ENCODE measurements around the gene ENPP1.

Gene ENPP1

DNA sequence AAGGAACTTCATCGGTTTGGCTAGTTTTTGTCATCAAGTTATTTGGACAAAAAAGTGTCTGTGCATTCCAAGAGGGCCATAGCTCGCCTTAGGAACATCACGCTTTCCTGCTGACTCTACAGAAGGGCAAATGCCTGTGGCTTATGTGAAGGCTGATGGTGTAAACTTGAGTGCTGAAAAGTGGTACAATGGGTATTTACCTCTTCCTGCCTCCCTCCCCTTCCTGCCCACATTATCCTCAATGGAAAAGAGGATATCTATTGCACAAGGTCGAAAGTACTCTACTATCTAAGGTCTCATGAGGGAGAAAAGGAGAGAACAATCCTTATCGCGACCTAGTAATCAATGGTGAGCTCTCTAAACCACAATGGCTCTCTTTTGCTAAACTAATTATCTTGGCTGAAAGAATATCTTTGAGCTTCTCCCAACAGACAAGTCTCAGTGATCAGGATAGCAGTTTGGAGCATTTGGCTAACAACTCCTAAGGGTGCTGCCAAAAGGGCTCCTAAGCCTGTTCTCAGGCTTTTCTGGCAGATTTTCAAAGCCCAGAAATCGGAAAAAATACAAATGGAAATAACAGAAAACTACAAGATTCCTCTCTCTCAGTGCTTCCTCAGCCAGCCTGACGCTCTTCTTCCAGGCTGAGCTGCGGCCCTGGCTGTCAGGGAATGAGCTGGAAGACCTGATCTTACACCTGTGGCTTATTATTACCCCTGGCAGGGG, 42.6 kb upstream of the ENPP1 start:
- Histone ChIP-seq H3K9me3 (ENCODE audit: control insufficient read depth, insufficient read depth, low read length) (no peaks in the 10 kb centered on the region), H3K36me3 (ENCODE audit: control insufficient read depth, low read length) (no peaks in the 10 kb centered on the region), H3K27me3 (ENCODE audit: control insufficient read depth, low read length) (no peaks in the 10 kb centered on the region), H3K4me1 (ENCODE audit: control insufficient read depth, low read length) (no peaks in the 10 kb centered on the region), H3K9me2 (replicated peaks; ENCODE audit: control insufficient read depth, low read length) (no peaks in the 10 kb centered on the region), H4K20me1 (ENCODE audit: control insufficient read depth, insufficient read depth, low read depth, low read length) (no peaks in the 10 kb centered on the region), H3K27ac (ENCODE audit: low read depth, low read length) (no peak overlapping the region), H3K4me3 (ENCODE audit: low read length) (no peak overlapping the region), H3K4me2 (ENCODE audit: low read length) (no peak overlapping the region), H3F3A (ENCODE audit: control insufficient read depth, insufficient read depth) (no peaks in the 10 kb centered on the region), H3K79me2 (ENCODE audit: control insufficient read depth, low read length) (no peaks in the 10 kb centered on the region)
- TF ChIP-seq EZH2phosphoT487 (IDR thresholded peaks at IDR 0.05; ENCODE audit: borderline replicate concordance, low read length), result no peak
- TF ChIP-seq, protein P1, sequence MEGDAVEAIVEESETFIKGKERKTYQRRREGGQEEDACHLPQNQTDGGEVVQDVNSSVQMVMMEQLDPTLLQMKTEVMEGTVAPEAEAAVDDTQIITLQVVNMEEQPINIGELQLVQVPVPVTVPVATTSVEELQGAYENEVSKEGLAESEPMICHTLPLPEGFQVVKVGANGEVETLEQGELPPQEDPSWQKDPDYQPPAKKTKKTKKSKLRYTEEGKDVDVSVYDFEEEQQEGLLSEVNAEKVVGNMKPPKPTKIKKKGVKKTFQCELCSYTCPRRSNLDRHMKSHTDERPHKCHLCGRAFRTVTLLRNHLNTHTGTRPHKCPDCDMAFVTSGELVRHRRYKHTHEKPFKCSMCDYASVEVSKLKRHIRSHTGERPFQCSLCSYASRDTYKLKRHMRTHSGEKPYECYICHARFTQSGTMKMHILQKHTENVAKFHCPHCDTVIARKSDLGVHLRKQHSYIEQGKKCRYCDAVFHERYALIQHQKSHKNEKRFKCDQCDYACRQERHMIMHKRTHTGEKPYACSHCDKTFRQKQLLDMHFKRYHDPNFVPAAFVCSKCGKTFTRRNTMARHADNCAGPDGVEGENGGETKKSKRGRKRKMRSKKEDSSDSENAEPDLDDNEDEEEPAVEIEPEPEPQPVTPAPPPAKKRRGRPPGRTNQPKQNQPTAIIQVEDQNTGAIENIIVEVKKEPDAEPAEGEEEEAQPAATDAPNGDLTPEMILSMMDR (IDR thresholded peaks at IDR 0.05; ENCODE audit: low read depth, low read length, poor library complexity, severe bottlenecking), result no peak

DNA sequence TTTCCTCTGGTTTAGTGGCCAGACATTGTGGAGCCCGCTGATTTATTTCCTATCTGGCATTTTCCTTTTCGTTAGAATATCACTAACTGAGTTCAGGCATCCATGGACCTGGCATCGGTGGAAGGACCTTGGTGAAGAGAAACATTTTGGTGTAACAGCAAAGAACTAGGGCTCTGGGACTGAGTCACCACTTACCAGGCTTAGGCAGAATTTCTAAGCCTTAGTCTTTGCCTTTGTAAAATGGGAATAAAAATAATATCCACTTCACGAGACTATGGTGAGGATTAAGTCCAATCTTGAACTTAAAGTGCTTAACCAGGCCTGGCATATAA, 42.0 kb upstream of the ENPP1 start:
- H3K4me1 ChIP-seq (ENCODE audit: control insufficient read depth, low read length), result no peaks in the 10 kb centered on the region
- no peaks in the 10 kb centered on the region for H3K9me3 ChIP-seq (ENCODE audit: control insufficient read depth, insufficient read depth, low read length)
- no peaks in the 10 kb centered on the region for H3K36me3 ChIP-seq (ENCODE audit: control insufficient read depth, low read length)
- H3K79me2 ChIP-seq (ENCODE audit: control insufficient read depth, low read length), result no peaks in the 10 kb centered on the region
- H3K9me2 ChIP-seq (replicated peaks; ENCODE audit: control insufficient read depth, low read length), result no peaks in the 10 kb centered on the region
- no peaks in the 10 kb centered on the region for H3K27me3 ChIP-seq (ENCODE audit: control insufficient read depth, low read length)
- no peaks in the 10 kb centered on the region for H3F3A ChIP-seq (ENCODE audit: control insufficient read depth, insufficient read depth)
- no peaks in the 10 kb centered on the region for H4K20me1 ChIP-seq (ENCODE audit: control insufficient read depth, insufficient read depth, low read depth, low read length)
- no peak overlapping the region for H3K27ac ChIP-seq (ENCODE audit: low read depth, low read length)
- H3K4me3 ChIP-seq (ENCODE audit: low read length), result no peak overlapping the region
- TF ChIP-seq EZH2phosphoT487 (IDR thresholded peaks at IDR 0.05; ENCODE audit: borderline replicate concordance, low read length), result no peak
- TF ChIP-seq, protein P1 (IDR thresholded peaks at IDR 0.05; ENCODE audit: low read depth, low read length, poor library complexity, severe bottlenecking), result no peak
- H3K4me2 ChIP-seq (ENCODE audit: low read length), result no peak overlapping the region

DNA sequence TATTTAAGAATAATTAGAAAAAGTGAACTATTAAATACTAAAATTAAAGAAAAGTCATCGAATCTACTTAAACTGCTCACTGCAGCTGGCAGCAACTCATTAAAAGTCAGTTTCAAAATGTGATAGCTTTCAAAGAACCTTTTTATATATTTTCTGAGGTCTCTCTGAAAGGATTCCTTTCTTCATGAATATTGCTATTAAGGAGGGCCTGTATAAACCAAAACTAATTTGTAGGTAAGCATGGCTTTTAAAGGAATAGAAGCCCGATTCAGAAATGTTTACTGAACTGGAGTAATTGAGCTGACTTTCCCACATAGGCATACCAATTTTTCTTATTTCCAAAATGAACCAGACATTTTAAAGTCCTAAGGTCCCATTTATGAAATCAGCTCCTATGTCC, 41.2 kb upstream of the ENPP1 start:
- H3K36me3 ChIP-seq (ENCODE audit: control insufficient read depth, low read length), result no peaks in the 10 kb centered on the region
- no peaks in the 10 kb centered on the region for H3F3A ChIP-seq (ENCODE audit: control insufficient read depth, insufficient read depth)
- no peaks in the 10 kb centered on the region for H3K27me3 ChIP-seq (ENCODE audit: control insufficient read depth, low read length)
- no peak for TF ChIP-seq EZH2phosphoT487 (IDR thresholded peaks at IDR 0.05; ENCODE audit: borderline replicate concordance, low read length)
- TF ChIP-seq, protein P1 (IDR thresholded peaks at IDR 0.05; ENCODE audit: low read depth, low read length, poor library complexity, severe bottlenecking), result no peak
- H3K79me2 ChIP-seq (ENCODE audit: control insufficient read depth, low read length), result no peaks in the 10 kb centered on the region
- H3K4me3 ChIP-seq (ENCODE audit: low read length), result no peak overlapping the region
- H3K4me2 ChIP-seq (ENCODE audit: low read length), result no peak overlapping the region
- no peaks in the 10 kb centered on the region for H4K20me1 ChIP-seq (ENCODE audit: control insufficient read depth, insufficient read depth, low read depth, low read length)
- no peaks in the 10 kb centered on the region for H3K9me2 ChIP-seq (replicated peaks; ENCODE audit: control insufficient read depth, low read length)
- no peaks in the 10 kb centered on the region for H3K9me3 ChIP-seq (ENCODE audit: control insufficient read depth, insufficient read depth, low read length)
- H3K4me1 ChIP-seq (ENCODE audit: control insufficient read depth, low read length), result no peaks in the 10 kb centered on the region
- no peak overlapping the region for H3K27ac ChIP-seq (ENCODE audit: low read depth, low read length)

Data from DOHH2 (cell line).